SK-N-SH (cell line): ENCODE results near the gene IGSF23. TPM values are rescaled to one million over a fixed set of nuclear protein-coding genes. Genes with fewer than 3 reads are reported as not detected.

Experiments
- CTCF ChIA-PET: fragments of 300-600, 350-600 bp; formaldehyde crosslinking; extraction: SDS; loops from one replicate; lab custom pipeline; 2021; lab: Yijun Ruan, JAX
- POLR2A ChIA-PET: fragments of 350-600 bp; sonication (Branson Sonifier 250); formaldehyde crosslinking; extraction: SDS; loops from one replicate; lab custom pipeline; 2020; ENCODE audit warnings: antibody characterized with exemption, inconsistent platforms; lab: Yijun Ruan, JAX
- DNase-seq: peaks from one replicate; pipeline ENCODE4 v3.0.0; 2012
- H2AFZ ChIP-seq: fragments of 200-600 bp; sonication (generic); 2 replicates; pipeline ENCODE4 v1.8.1; 2016; ENCODE audit warnings: antibody characterized with exemption, mild to moderate bottlenecking, low read depth
- H3F3A ChIP-seq: fragments of 200-600 bp; sonication (generic); replicated peaks from 2 replicates; pipeline ENCODE3; 2016; ENCODE audit warnings: antibody characterized with exemption, mild to moderate bottlenecking; ENCODE audit not compliant: insufficient read depth
- H3K27ac ChIP-seq, 2 experiments: fragments of 200-500 bp in 1 of 2; fragments of 200-600 bp in 1 of 2; sonication (Bioruptor generic) in 1 of 2; sonication (generic), shearing (Covaris generic) in 1 of 2; 2 replicates each; pipeline versions ENCODE4 v1.5.1 to v1.6.1; 2014 to 2016; ENCODE audit warnings: low read depth in 2 of 2, inconsistent platforms in 1 of 2, low read length in 1 of 2, mild to moderate bottlenecking in 1 of 2, mixed read lengths in 1 of 2
- H3K27me3 ChIP-seq: fragments of 200-600 bp; sonication (generic), shearing (Covaris generic); 2 replicates; pipeline ENCODE4 v1.6.1; 2016; ENCODE audit warnings: mixed run types; ENCODE audit not compliant: insufficient read depth
- H3K36me3 ChIP-seq, 2 experiments: fragments of 200-500 bp in 1 of 2; fragments of 200-600 bp in 1 of 2; sonication (Bioruptor generic) in 1 of 2; sonication (generic) in 1 of 2; replicated peaks in 1 of 2; 2 replicates each; pipeline versions ENCODE3 to v1.5.1; 2014 to 2016; ENCODE audit warnings: low read length in 1 of 2, mild to moderate bottlenecking in 1 of 2; ENCODE audit not compliant: insufficient read depth in 2 of 2, control insufficient read depth in 1 of 2
- H3K4me1 ChIP-seq, 2 experiments: fragments of 200-500 bp in 1 of 2; fragments of 200-600 bp in 1 of 2; sonication (Bioruptor generic) in 1 of 2; sonication (generic), shearing (Covaris generic) in 1 of 2; 2 replicates each; pipeline versions ENCODE4 v1.5.1 to v1.6.1; 2014 to 2016; ENCODE audit warnings: low read depth in 1 of 2, low read length in 1 of 2, mixed run types in 1 of 2; ENCODE audit not compliant: insufficient read depth in 2 of 2, control insufficient read depth in 1 of 2
- H3K4me2 ChIP-seq: fragments of 200-600 bp; sonication (generic), shearing (Covaris generic); 2 replicates; pipeline ENCODE4 v1.6.1; 2017; ENCODE audit warnings: mixed run types
- H3K4me3 ChIP-seq, 2 experiments: fragments of 200-500 bp in 1 of 2; fragments of 200-600 bp in 1 of 2; sonication (Bioruptor generic) in 1 of 2; sonication (generic), shearing (Covaris generic) in 1 of 2; 2 replicates each; pipeline versions ENCODE4 v1.5.1 to v1.8.1; 2014 to 2016; ENCODE audit warnings: low read depth in 2 of 2, inconsistent platforms in 1 of 2, low read length in 1 of 2, mild to moderate bottlenecking in 1 of 2, mixed read lengths in 1 of 2, moderate library complexity in 1 of 2
- H3K79me2 ChIP-seq: fragments of 200-600 bp; sonication (generic); 2 replicates; pipeline ENCODE4 v1.8.1; 2017; ENCODE audit warnings: mild to moderate bottlenecking; ENCODE audit not compliant: insufficient read depth
- H3K9ac ChIP-seq: fragments of 200-600 bp; sonication (generic); 2 replicates; pipeline ENCODE4 v1.6.1; 2017; ENCODE audit warnings: mixed run types
- H3K9me2 ChIP-seq: fragments of 200-600 bp; sonication (generic); 2 replicates; pipeline ENCODE4 v1.6.1; 2017; ENCODE audit warnings: mixed run types
- H3K9me3 ChIP-seq: fragments of 200-600 bp; sonication (generic); 2 replicates; pipeline ENCODE4 v1.6.1; 2017; ENCODE audit warnings: mixed run types, mild to moderate bottlenecking, moderate library complexity
- H4K20me1 ChIP-seq: fragments of 200-600 bp; sonication (generic); 2 replicates; pipeline ENCODE4 v1.6.1; 2017; ENCODE audit warnings: mild to moderate bottlenecking, mixed run types; ENCODE audit not compliant: insufficient read depth
- ELF1 ChIP-seq: IDR thresholded peaks from 2 replicates; pipeline ENCODE4 v1.4.0; 2012
- EP300 ChIP-seq, 2 experiments: IDR thresholded peaks; 2 replicates each; pipeline versions ENCODE4 v1.4.0 to v1.6.1; 2012; ENCODE audit warnings: borderline replicate concordance in 1 of 2, low read depth in 1 of 2, low read length in 1 of 2
- EZH2phosphoT487 ChIP-seq: fragments of 200-600 bp; sonication (generic); IDR thresholded peaks from 2 replicates; pipeline ENCODE4 v1.6.1; 2017; ENCODE audit warnings: low read depth, mixed run types, mild to moderate bottlenecking, antibody characterized with exemption, moderate library complexity, borderline replicate concordance
- GABPA ChIP-seq: IDR thresholded peaks from 2 replicates; pipeline ENCODE4 v1.4.0; 2012; ENCODE audit warnings: low read depth, mild to moderate bottlenecking
- GATA2 ChIP-seq: sonication (generic); formaldehyde crosslinking; IDR thresholded peaks from 2 replicates; pipeline ENCODE4 v1.5.0; 2020; ENCODE audit warnings: mild to moderate bottlenecking, missing genetic modification reagents
- MEF2A ChIP-seq: IDR thresholded peaks from 2 replicates; pipeline ENCODE4 v1.4.0; 2012; ENCODE audit warnings: low read depth, borderline replicate concordance
- MXI1 ChIP-seq: IDR thresholded peaks from 2 replicates; pipeline ENCODE4 v1.6.1; 2012; ENCODE audit warnings: mild to moderate bottlenecking, low read depth, low read length, improper control_type of control experiment
- NFIC ChIP-seq: IDR thresholded peaks from 2 replicates; pipeline ENCODE4 v1.4.0; 2012; ENCODE audit warnings: borderline replicate concordance
- NRF1 ChIP-seq: IDR thresholded peaks from 2 replicates; pipeline ENCODE4 v1.6.1; 2012; ENCODE audit warnings: low read depth, mild to moderate bottlenecking, low read length
- RCOR1 ChIP-seq: fragments of 150-350 bp; IDR thresholded peaks from 2 replicates; pipeline ENCODE4 v1.6.1; 2017; ENCODE audit warnings: antibody characterized with exemption, low read length
- RFX5 ChIP-seq: IDR thresholded peaks from 2 replicates; pipeline ENCODE4 v1.6.1; 2012; ENCODE audit warnings: mild to moderate bottlenecking, improper control_type of control experiment, low read length
- RXRA ChIP-seq: IDR thresholded peaks from 2 replicates; pipeline ENCODE4 v1.4.0; 2012; ENCODE audit warnings: low read depth, mild to moderate bottlenecking, borderline replicate concordance
- SMC3 ChIP-seq: IDR thresholded peaks from 2 replicates; pipeline ENCODE4 v1.6.1; 2012; ENCODE audit warnings: low read depth, low read length, improper control_type of control experiment
- TCF12 ChIP-seq: IDR thresholded peaks from 2 replicates; pipeline ENCODE4 v1.4.0; 2012
- YY1 ChIP-seq: IDR thresholded peaks from 2 replicates; pipeline ENCODE4 v1.4.0; 2012; ENCODE audit warnings: low read depth, mild to moderate bottlenecking
- WGBS: methylation state at CpG from one replicate; pipeline ENCODE4 v1.1.6; 2017; ENCODE audit warnings: low lambda C conversion rate; 5-methylcytosine and 5-hydroxymethylcytosine counted together
- polyA plus RNA-seq, 3 experiments: library from polyadenylated mRNA; depleted of rRNA; stranded (reverse); fragments of >200 nt; gene quantifications; 2 replicates each; pipeline ENCODE4 v1.2.3, GENCODE V29; 2012
- TF ChIP-seq, protein P1 (sequence below): IDR thresholded peaks from 2 replicates; pipeline ENCODE4; 2012
- TF ChIP-seq, protein P2 (sequence below): fragments of 200-600 bp; sonication (generic); IDR thresholded peaks from 2 replicates; pipeline ENCODE4 v1.6.1; 2017; ENCODE audit warnings: antibody characterized with exemption, mild to moderate bottlenecking, moderate library complexity
- TF ChIP-seq, protein P3 (sequence below): fragments of 150-350 bp; IDR thresholded peaks from 2 replicates; pipeline ENCODE4 v1.6.1; 2017; ENCODE audit warnings: antibody characterized with exemption, low read length, low read depth, borderline replicate concordance
- TF ChIP-seq, protein P4 (sequence below): IDR thresholded peaks from 2 replicates; pipeline ENCODE4 v1.4.0; 2012; ENCODE audit warnings: low read depth

IGSF23 gene
- polyA plus RNA-seq, 1 of the 3 experiments (the other 2 are of a cell fraction): 0.08 TPM

DNA sequence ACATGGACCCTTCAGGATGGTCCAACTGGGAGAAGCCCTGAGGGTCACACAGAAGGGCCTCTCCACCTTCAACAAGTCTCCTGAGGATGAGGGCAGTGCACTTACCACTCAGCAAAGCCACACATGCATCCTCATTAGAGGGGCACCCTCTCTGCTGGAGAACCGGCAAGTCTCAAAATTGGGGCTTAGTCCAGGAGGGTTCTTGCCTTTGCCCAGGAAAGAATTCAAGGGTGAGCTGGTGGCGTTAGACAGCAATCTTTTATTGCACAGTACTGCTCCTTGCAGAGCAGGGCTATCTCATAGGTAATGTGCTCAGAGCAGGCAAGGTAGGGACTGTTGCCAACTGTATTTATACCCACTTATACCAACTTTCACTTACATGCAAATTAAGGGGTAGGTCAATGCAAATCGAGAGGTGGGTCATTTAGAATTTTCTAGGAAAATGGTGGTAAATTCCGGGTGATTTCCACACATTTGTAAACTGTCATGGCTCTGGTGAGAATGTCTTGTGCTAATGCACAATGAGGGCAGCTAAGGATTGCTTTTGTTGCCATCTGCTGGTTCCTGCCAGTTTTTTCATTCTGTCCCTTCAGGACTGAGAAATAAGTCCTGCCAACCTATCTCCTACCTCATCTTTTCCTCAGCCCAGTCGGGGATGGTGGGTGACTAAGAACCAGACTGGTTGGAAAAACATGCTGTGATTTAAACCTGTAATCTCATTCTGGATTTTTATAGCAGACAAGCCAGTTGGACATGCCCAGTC, 27.8 kb upstream of the IGSF23 start:
- H2AFZ ChIP-seq: no peak overlapping the region
- no peak overlapping the region for H3K9ac ChIP-seq
- CTCF ChIA-PET: interaction anchor here (1.5 to 11.1 kb wide), 2 partner anchors 15 to 24 kb away, joined by 4 to 63 read pairs; no protein-coding TSS in a partner anchor
- POLR2A ChIA-PET: no interaction called here
- no peak for DNase-seq
- H3K9me2 ChIP-seq: no peaks in the 10 kb centered on the region
- no peaks in the 10 kb centered on the region for H3K27me3 ChIP-seq
- peak overlapping the region in 1 of 2 experiments; percentile 84; a peak in 1 of 4 replicates for H3K27ac ChIP-seq
- 17% methylated on average over 4 of the region's 5 CpGs for WGBS
- TF ChIP-seq, protein P1, sequence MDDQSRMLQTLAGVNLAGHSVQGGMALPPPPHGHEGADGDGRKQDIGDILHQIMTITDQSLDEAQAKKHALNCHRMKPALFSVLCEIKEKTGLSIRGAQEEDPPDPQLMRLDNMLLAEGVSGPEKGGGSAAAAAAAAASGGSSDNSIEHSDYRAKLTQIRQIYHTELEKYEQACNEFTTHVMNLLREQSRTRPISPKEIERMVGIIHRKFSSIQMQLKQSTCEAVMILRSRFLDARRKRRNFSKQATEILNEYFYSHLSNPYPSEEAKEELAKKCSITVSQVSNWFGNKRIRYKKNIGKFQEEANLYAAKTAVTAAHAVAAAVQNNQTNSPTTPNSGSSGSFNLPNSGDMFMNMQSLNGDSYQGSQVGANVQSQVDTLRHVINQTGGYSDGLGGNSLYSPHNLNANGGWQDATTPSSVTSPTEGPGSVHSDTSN: no peak
- TF ChIP-seq, protein P2, sequence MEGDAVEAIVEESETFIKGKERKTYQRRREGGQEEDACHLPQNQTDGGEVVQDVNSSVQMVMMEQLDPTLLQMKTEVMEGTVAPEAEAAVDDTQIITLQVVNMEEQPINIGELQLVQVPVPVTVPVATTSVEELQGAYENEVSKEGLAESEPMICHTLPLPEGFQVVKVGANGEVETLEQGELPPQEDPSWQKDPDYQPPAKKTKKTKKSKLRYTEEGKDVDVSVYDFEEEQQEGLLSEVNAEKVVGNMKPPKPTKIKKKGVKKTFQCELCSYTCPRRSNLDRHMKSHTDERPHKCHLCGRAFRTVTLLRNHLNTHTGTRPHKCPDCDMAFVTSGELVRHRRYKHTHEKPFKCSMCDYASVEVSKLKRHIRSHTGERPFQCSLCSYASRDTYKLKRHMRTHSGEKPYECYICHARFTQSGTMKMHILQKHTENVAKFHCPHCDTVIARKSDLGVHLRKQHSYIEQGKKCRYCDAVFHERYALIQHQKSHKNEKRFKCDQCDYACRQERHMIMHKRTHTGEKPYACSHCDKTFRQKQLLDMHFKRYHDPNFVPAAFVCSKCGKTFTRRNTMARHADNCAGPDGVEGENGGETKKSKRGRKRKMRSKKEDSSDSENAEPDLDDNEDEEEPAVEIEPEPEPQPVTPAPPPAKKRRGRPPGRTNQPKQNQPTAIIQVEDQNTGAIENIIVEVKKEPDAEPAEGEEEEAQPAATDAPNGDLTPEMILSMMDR: peak; percentile 39
- TF ChIP-seq, all 33 proteins: peak for 1
- no peaks in the 10 kb centered on the region for H4K20me1 ChIP-seq
- no peaks in the 10 kb centered on the region for H3K79me2 ChIP-seq
- H3K4me2 ChIP-seq: no peak overlapping the region
- no peaks in the 10 kb centered on the region for H3K36me3 ChIP-seq
- no peak overlapping the region for H3K4me3 ChIP-seq
- no peaks in the 10 kb centered on the region for H3K9me3 ChIP-seq
- peaks cover 0 to 24% of the 10 kb centered on the region in 2 experiments; a peak in 1 of 4 replicates for H3K4me1 ChIP-seq
- peaks cover 40% of the 10 kb centered on the region for H3F3A ChIP-seq

DNA sequence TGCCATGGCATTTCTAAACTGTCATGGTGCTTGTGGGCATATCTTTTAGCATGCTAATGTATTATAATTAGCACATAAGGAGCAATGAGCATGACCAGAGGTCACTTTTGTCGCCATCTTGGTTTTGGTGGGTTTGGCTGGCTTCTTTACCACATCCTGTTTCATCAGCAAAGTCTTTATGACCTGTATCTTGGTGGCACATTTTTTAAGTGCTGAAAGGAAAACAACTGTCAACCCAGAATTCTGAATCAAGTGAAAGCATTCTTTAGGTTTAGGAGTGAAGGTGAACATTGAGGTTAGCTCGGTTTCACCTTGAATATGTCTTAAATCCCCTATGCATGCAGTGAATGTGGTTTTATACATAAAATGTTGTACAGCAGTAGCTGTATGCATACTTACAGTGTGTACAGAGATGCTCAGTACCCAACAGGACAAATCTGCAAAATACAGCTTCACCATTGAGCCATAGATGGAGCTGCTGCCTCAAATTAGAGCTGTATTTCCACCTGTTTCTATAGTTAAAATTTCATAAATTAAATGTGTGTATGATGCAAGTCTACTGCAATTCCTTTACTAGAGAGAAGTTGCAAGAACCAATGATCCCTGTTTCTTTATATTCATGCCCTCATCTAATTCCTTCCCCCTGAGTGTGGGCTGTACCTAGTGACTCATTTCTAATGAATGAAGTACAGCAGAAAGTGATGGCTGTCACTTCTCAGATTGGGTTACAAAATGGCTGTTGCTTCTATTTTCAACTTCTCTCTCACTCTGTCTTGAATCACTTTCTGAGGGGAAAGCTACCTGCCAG, 25.2 kb upstream of the IGSF23 start:
- Histone ChIP-seq H3K9ac (peak overlapping the region; percentile 53), H3K79me2 (no peaks in the 10 kb centered on the region), H3K9me2 (no peaks in the 10 kb centered on the region), H3K36me3 (no peaks in the 10 kb centered on the region), H3K4me3 (no peak overlapping the region), H4K20me1 (no peaks in the 10 kb centered on the region), H3K9me3 (no peaks in the 10 kb centered on the region), H3K27me3 (no peaks in the 10 kb centered on the region), H3K4me1 (peaks cover 0 to 24% of the 10 kb centered on the region in 2 experiments; a peak in 1 of 4 replicates), H3F3A (peaks cover 40% of the 10 kb centered on the region), H3K27ac (peak overlapping the region in 1 of 2 experiments; percentile 84; a peak in 2 of 4 replicates), H3K4me2 (peak overlapping the region; percentile 38), H2AFZ (peak overlapping the region; percentile 75; the same call in 1 of the 2 replicates)
- no peak for DNase-seq
- whole genome bisulfite sequencing: 12% methylated on average over 2 of the region's 2 CpGs
- ChIA-PET CTCF (interaction anchor here (0.8 to 11.1 kb wide), 5 partner anchors 11 to 182 kb away, joined by 3 to 63 read pairs (median 4); no protein-coding TSS in a partner anchor), POLR2A (no interaction called here)
- TF ChIP-seq GABPA (no peak), TCF12 (0 out of 2 replicates have a peak, but pooled peaks have one; percentile 9), SMC3 (peak; percentile 10; the same call in 1 of the 2 replicates), EZH2phosphoT487 (no peak), NRF1 (no peak), EP300 (IDR thresholded peaks at IDR 0.05; ENCODE audit: borderline replicate concordance in 1 of 2, low read depth in 1 of 2, low read length in 1 of 2) (0 out of 4 replicates have a peak, but pooled peaks of 1 of the 2 experiments have one; percentile 19), ELF1 (no peak), MEF2A (0 out of 2 replicates have a peak, but pooled peaks have one; percentile 24), RCOR1 (no peak), YY1 (peak; percentile 81), GATA2 (CRISPR knock-in tag) (no peak), MXI1 (no peak), NFIC (peak; percentile 42; the same call in 1 of the 2 replicates), RFX5 (no peak), RXRA (no peak; the same call in 1 of the 2 replicates)
- TF ChIP-seq, protein P1: peak; percentile 89
- TF ChIP-seq, protein P3, sequence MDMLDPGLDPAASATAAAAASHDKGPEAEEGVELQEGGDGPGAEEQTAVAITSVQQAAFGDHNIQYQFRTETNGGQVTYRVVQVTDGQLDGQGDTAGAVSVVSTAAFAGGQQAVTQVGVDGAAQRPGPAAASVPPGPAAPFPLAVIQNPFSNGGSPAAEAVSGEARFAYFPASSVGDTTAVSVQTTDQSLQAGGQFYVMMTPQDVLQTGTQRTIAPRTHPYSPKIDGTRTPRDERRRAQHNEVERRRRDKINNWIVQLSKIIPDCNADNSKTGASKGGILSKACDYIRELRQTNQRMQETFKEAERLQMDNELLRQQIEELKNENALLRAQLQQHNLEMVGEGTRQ: no peak
- TF ChIP-seq, protein P4, sequence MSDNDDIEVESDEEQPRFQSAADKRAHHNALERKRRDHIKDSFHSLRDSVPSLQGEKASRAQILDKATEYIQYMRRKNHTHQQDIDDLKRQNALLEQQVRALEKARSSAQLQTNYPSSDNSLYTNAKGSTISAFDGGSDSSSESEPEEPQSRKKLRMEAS: 0 out of 2 replicates have a peak, but pooled peaks have one; percentile 28
